SK-N-MC (cell line): ENCODE measurements around the gene LDLRAD3.

Experiments
- DNase-seq: peaks from one replicate; pipeline ENCODE4 v3.0.0-alpha.2; 2011; ENCODE audit warnings: low read depth, low spot score
- H3K27ac ChIP-seq: fragments of 200-600 bp; sonication (generic); 2 replicates; pipeline ENCODE4 v1.5.1; 2016; ENCODE audit warnings: mixed run types
- H3K36me3 ChIP-seq: fragments of 200-600 bp; sonication (generic); 2 replicates; pipeline ENCODE4 v1.6.1; 2017; ENCODE audit warnings: antibody characterized with exemption, low read length, mixed read lengths; ENCODE audit not compliant: insufficient read depth
- H3K4me3 ChIP-seq: fragments of 200-600 bp; sonication (generic); 2 replicates; pipeline ENCODE4 v1.5.1; 2016
- H3K9ac ChIP-seq: fragments of 200-600 bp; sonication (generic); 2 replicates; pipeline ENCODE4 v1.8.0; 2017; ENCODE audit warnings: mixed run types, mixed read lengths; ENCODE audit not compliant: insufficient read length
- H3K9me3 ChIP-seq: fragments of 200-600 bp; sonication (generic); 2 replicates; pipeline ENCODE4 v1.6.1; 2017; ENCODE audit warnings: low read depth, mild to moderate bottlenecking, antibody characterized with exemption, low read length, moderate library complexity, mixed read lengths
- EZH2 ChIP-seq: fragments of 200-600 bp; sonication (generic); IDR thresholded peaks from one replicate; pipeline ENCODE4 v1.6.1; 2017; ENCODE audit warnings: antibody characterized with exemption
- FOXP2 ChIP-seq: optimal IDR thresholded peaks from 2 replicates; pipeline ENCODE3; 2011; ENCODE audit warnings: mild to moderate bottlenecking, moderate library complexity; ENCODE audit not compliant: insufficient read depth; ENCODE audit errors: extremely low read length, control extremely low read depth
- POLR2AphosphoS5 ChIP-seq: IDR thresholded peaks from 2 replicates; pipeline ENCODE4 v1.6.1; 2012; ENCODE audit warnings: mild to moderate bottlenecking, low read depth, low read length, borderline replicate concordance

LDLRAD3 gene

DNA sequence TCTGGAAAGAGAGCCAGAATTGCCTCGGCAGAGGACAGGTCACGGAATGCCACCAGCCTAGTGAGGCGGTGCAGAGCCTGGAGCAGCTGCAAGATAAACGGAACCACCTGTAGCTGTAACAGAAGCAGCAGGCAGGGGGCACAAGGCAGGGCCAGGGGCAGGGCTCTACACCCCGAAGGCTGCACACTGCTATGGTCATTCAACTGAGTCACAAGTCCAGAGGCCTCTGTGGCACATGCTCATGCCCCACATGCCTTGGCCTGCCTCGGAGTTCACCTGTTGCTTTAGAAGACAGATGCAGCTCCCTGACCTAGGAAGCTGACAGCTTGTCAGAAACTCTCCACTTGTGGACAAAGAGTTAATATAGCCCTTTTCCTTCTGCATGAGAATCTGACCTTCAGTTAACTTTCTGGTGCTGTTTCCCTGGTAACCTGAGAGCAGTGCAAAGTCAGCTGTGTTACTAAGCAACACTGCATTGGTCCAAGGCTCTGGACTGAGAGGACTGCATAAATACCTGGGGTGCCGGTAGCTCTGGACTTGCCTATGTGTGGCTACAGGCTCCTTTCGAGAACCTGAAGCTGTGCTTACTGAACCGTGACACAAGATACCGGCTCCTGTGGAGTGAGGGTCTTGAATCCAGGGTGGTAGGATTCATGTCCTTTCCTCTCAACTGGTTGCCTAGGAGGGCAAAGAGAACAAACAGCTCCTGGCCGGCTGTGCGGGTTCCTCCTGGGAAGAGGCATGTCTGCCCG lies 334.8 kb downstream of the LDLRAD3 start:
- H3K36me3 ChIP-seq: peaks cover 4% of the 10 kb centered on the region; the same call in 1 of the 2 replicates
- no peak for TF ChIP-seq POLR2AphosphoS5
- TF ChIP-seq FOXP2: no peak
- TF ChIP-seq EZH2: no peak
- H3K9me3 ChIP-seq: no peaks in the 10 kb centered on the region
- H3K27ac ChIP-seq: no peak overlapping the region
- DNase-seq: no peak
- H3K9ac ChIP-seq: no peak overlapping the region
- H3K4me3 ChIP-seq: no peak overlapping the region

DNA sequence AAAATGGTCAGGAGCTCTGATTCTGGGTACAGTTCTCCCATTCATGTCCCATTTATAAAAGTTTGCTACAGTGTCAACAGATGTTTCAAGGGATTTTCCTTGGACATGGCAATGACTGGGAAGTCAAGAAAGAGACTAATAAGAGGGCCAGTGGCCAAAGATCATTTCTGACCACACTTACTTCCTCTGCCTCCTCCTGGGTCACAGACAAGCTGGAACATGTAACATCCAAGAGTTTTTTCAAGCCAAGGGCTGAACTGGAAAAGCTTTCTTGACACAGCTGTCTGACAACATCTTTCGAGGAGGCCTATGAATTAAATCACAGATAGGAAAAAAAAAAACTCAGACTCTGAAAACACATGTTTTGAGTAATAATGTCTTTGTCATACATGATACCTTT lies 336.7 kb downstream of the LDLRAD3 start:
- TF ChIP-seq FOXP2: no peak
- TF ChIP-seq POLR2AphosphoS5: no peak
- no peak for TF ChIP-seq EZH2
- no peak overlapping the region for H3K27ac ChIP-seq
- no peaks in the 10 kb centered on the region for H3K36me3 ChIP-seq
- DNase-seq: no peak
- H3K4me3 ChIP-seq: no peak overlapping the region
- no peak overlapping the region for H3K9ac ChIP-seq
- no peaks in the 10 kb centered on the region for H3K9me3 ChIP-seq
